Activated CD8-positive, alpha-beta T cell treated with anti-CD3 and anti-CD28 coated beads, Interleukin-2, amount 10 ng/mL, durations not matched to agents 7 days and 5 days (primary cell): Measurements from ENCODE around the gene B4GALT4. TPM values are rescaled to one million over a fixed set of nuclear protein-coding genes. Genes with fewer than 3 reads are reported as not detected.
"Not testable (repeated sequence)": the region's sequence is repeated elsewhere in the genome, so short reads cannot be mapped to it uniquely, and the experiment has no call there.

Experiments
- ATAC-seq: fragments of 150-1000 bp; cut with Tn5 transposase; one replicate; pipeline ENCODE4 v1.10.0; 2021; ENCODE audit warnings: moderate library complexity
- CTCF ChIA-PET: fragments of 350-600 bp; sonication (Branson Sonifier 250); formaldehyde crosslinking; loops from one replicate; lab custom pipeline; 2021; ENCODE audit warnings: antibody characterized with exemption; lab: Charles Lee
- POLR2A ChIA-PET: fragments of 350-600 bp; sonication (Branson Sonifier 250); formaldehyde crosslinking; loops from one replicate; lab custom pipeline; 2021; ENCODE audit warnings: antibody characterized with exemption; lab: Charles Lee
- DNase-seq: peaks from one replicate; pipeline ENCODE4 v3.0.0-alpha.2; 2020
- H3K27ac Mint-ChIP-seq: one replicate; pipeline ENCODE4 v1.8.0; 2021; ENCODE audit warnings: mild to moderate bottlenecking, mixed read lengths
- H3K27me3 Mint-ChIP-seq: one replicate; pipeline ENCODE4 v1.8.0; 2021; ENCODE audit warnings: low read depth, mixed read lengths
- H3K36me3 Mint-ChIP-seq: one replicate; pipeline ENCODE4 v1.8.0; 2021; ENCODE audit warnings: low read depth, mixed read lengths
- H3K4me1 Mint-ChIP-seq: one replicate; pipeline ENCODE4 v1.8.0; 2021; ENCODE audit warnings: low read depth, mixed read lengths
- H3K4me3 Mint-ChIP-seq: one replicate; pipeline ENCODE4 v1.8.0; 2021; ENCODE audit warnings: mild to moderate bottlenecking, mixed read lengths
- H3K9me3 Mint-ChIP-seq: one replicate; pipeline ENCODE4 v1.8.0; 2022; ENCODE audit warnings: mixed read lengths; ENCODE audit not compliant: insufficient read depth
- total RNA-seq, 2 experiments: library from RNA; stranded (reverse); gene quantifications; one replicate each; pipeline ENCODE4 v1.2.3, GENCODE V29; 2021

B4GALT4 gene
- total RNA-seq, 2 experiments from 2014 or later, result 16.3 to 16.4 TPM

GRCh38 chr3:119257654-119258410, 17.2 kb upstream of the B4GALT4 start:
- Mint-ChIP-seq H3K27me3 (peaks cover 5% of the 10 kb centered on the region), H3K4me3 (no peak overlapping the region), H3K27ac (no peak overlapping the region), H3K36me3 (no peaks in the 10 kb centered on the region), H3K9me3 (no peaks in the 10 kb centered on the region), H3K4me1 (peaks cover 1% of the 10 kb centered on the region)
- ChIA-PET CTCF (interaction anchor here (1.1 to 2.0 kb wide), 5 partner anchors 11 to 376 kb away, joined by 3 to 12 read pairs (median 4); partner anchors contain the start of genes B4GALT4 and IGSF11), POLR2A (no interaction called here)
- DNase-seq (no peak), ATAC-seq (no peak)

- CTCF ChIA-PET, result no interaction called here
- POLR2A ChIA-PET, result no interaction called here
Observed at GRCh38 chr3:119257111-119257510, 16.4 kb upstream of the B4GALT4 start.

GRCh38 chr3:119255214-119255613, 14.5 kb upstream of the B4GALT4 start:
- Mint-ChIP-seq H3K36me3 (no peaks in the 10 kb centered on the region), H3K4me3 (no peak overlapping the region), H3K9me3 (no peaks in the 10 kb centered on the region), H3K27me3 (peaks cover 9% of the 10 kb centered on the region), H3K27ac (no peak overlapping the region), H3K4me1 (no peaks in the 10 kb centered on the region)
- no peak for ATAC-seq
- ChIA-PET CTCF (no interaction called here), POLR2A (no interaction called here)
- no peak for DNase-seq

More at GRCh38 chr3:119257111-119257510, 16.4 kb upstream of the B4GALT4 start:
- H3K27me3 Mint-ChIP-seq, result peaks cover 9% of the 10 kb centered on the region
- H3K4me3 Mint-ChIP-seq, result no peak overlapping the region
- no peaks in the 10 kb centered on the region for H3K9me3 Mint-ChIP-seq
- DNase-seq, result no peak
- H3K36me3 Mint-ChIP-seq, result no peaks in the 10 kb centered on the region
- H3K4me1 Mint-ChIP-seq, result peaks cover 1% of the 10 kb centered on the region
- H3K27ac Mint-ChIP-seq, result no peak overlapping the region
- no peak for ATAC-seq

- peaks cover 8% of the 10 kb centered on the region for H3K4me1 Mint-ChIP-seq
- no peaks in the 10 kb centered on the region for H3K36me3 Mint-ChIP-seq
- no peak overlapping the region for H3K4me3 Mint-ChIP-seq
- peaks cover 17% of the 10 kb centered on the region for H3K9me3 Mint-ChIP-seq
- ATAC-seq, result no peak
- CTCF ChIA-PET, result interaction anchor here (1.4 to 1.8 kb wide), 2 partner anchors 12 to 211 kb away, joined by 3 to 4 read pairs; partner anchors contain the start of gene IGSF11
- no peak overlapping the region for H3K27ac Mint-ChIP-seq
- no peak for DNase-seq
- H3K27me3 Mint-ChIP-seq, result peaks cover 12% of the 10 kb centered on the region
- POLR2A ChIA-PET, result no interaction called here
Observed at GRCh38 chr3:119245778-119246177, 5.1 kb upstream of the B4GALT4 start.

- H3K4me3 Mint-ChIP-seq, result no peak overlapping the region
- DNase-seq (no peak), ATAC-seq (no peak)
- ChIA-PET CTCF (interaction anchor here (1.1 to 1.5 kb wide), 2 partner anchors 15 to 208 kb away, joined by 3 to 4 read pairs; no protein-coding TSS in a partner anchor), POLR2A (no interaction called here)
- peaks cover 2% of the 10 kb centered on the region for H3K27me3 Mint-ChIP-seq
- no peaks in the 10 kb centered on the region for H3K36me3 Mint-ChIP-seq
- peaks cover 7% of the 10 kb centered on the region for H3K9me3 Mint-ChIP-seq
- H3K27ac Mint-ChIP-seq, result no peak overlapping the region
- H3K4me1 Mint-ChIP-seq, result peaks cover 21% of the 10 kb centered on the region
Observed at GRCh38 chr3:119243712-119244111, 3.0 kb upstream of the B4GALT4 start.

GRCh38 chr3:119243058-119243529, 2.4 kb upstream of the B4GALT4 start:
- CTCF ChIA-PET, result interaction anchor here (1.1 to 3.6 kb wide), 2 partner anchors 208 to 359 kb away, joined by 3 to 71 read pairs; no protein-coding TSS in a partner anchor
- H3K27me3 Mint-ChIP-seq, DNase-seq, H3K9me3 Mint-ChIP-seq, H3K4me3 Mint-ChIP-seq, ATAC-seq, H3K36me3 Mint-ChIP-seq, POLR2A ChIA-PET, H3K27ac Mint-ChIP-seq: not testable (repeated sequence)
- peaks cover 25% of the 10 kb centered on the region for H3K4me1 Mint-ChIP-seq

- H3K4me3 Mint-ChIP-seq, POLR2A ChIA-PET: not testable (repeated sequence)
Observed at GRCh38 chr3:119242387-119243057, 1.8 kb upstream of the B4GALT4 start.

GRCh38 chr3:119240101-119240590, 532 bp downstream of the B4GALT4 start:
- Mint-ChIP-seq H3K27ac (peak overlapping the region; percentile 80), H3K4me1 (peaks cover 52% of the 10 kb centered on the region), H3K27me3 (no peaks in the 10 kb centered on the region), H3K36me3 (peaks cover 24% of the 10 kb centered on the region), H3K4me3 (peak overlapping the region; percentile 79), H3K9me3 (no peaks in the 10 kb centered on the region)
- ATAC-seq, result peak; percentile 12
- ChIA-PET POLR2A (interaction anchor here (1.0 to 2.4 kb wide), 9 partner anchors 17 to 258 kb away, joined by 3 to 15 read pairs (median 5); partner anchors contain the start of genes ARHGAP31 and TIMMDC1), CTCF (interaction anchor here (1.0 to 3.6 kb wide), 29 partner anchors 9 to 450 kb away, joined by 3 to 71 read pairs (median 6); partner anchors contain the start of genes ARHGAP31, IGSF11 and TEX55)
- peak; percentile 57 for DNase-seq

More at GRCh38 chr3:119242387-119243057, 1.8 kb upstream of the B4GALT4 start:
- CTCF ChIA-PET, result interaction anchor here (1.3 to 3.6 kb wide), 12 partner anchors 12 to 359 kb away, joined by 5 to 71 read pairs (median 12); partner anchors contain the start of genes IGSF11 and TEX55
- H3K27ac Mint-ChIP-seq, H3K27me3 Mint-ChIP-seq, H3K9me3 Mint-ChIP-seq, H3K36me3 Mint-ChIP-seq, ATAC-seq, DNase-seq: not testable (repeated sequence)
- H3K4me1 Mint-ChIP-seq, result peaks cover 28% of the 10 kb centered on the region

- Mint-ChIP-seq H3K27ac (peak overlapping the region; percentile 80), H3K4me3 (peak overlapping the region; percentile 79), H3K27me3 (no peaks in the 10 kb centered on the region), H3K4me1 (peaks cover 59% of the 10 kb centered on the region), H3K36me3 (peaks cover 31% of the 10 kb centered on the region), H3K9me3 (no peaks in the 10 kb centered on the region)
- no peak for DNase-seq
- no peak for ATAC-seq
- ChIA-PET POLR2A (interaction anchor here (0.5 to 2.4 kb wide), 5 partner anchors 16 to 1110 kb away, joined by 3 to 7 read pairs (median 3); partner anchors contain the start of genes ARHGAP31, LRRC58 and TIMMDC1), CTCF (interaction anchor here (1.4 to 3.6 kb wide), 3 partner anchors 20 to 441 kb away, joined by 4 to 71 read pairs (median 26); no protein-coding TSS in a partner anchor)
Observed at GRCh38 chr3:119239206-119239820, 1.4 kb downstream of the B4GALT4 start.

- peak overlapping the region; percentile 49 for H3K4me3 Mint-ChIP-seq
- H3K27ac Mint-ChIP-seq, result no peak overlapping the region
- H3K27me3 Mint-ChIP-seq, result no peaks in the 10 kb centered on the region
- DNase-seq, result no peak
- H3K4me1 Mint-ChIP-seq, result peaks cover 59% of the 10 kb centered on the region
- peaks cover 36% of the 10 kb centered on the region for H3K36me3 Mint-ChIP-seq
- ATAC-seq, result no peak
- no peaks in the 10 kb centered on the region for H3K9me3 Mint-ChIP-seq
- POLR2A ChIA-PET, result no interaction called here
- CTCF ChIA-PET, result interaction anchor here (1.4 kb wide), 1 partner anchor 19 kb away, joined by 4 read pairs; no protein-coding TSS in a partner anchor
Observed at GRCh38 chr3:119238363-119238762, 2.3 kb downstream of the B4GALT4 start.

GRCh38 chr3:119237299-119237698, 3.4 kb downstream of the B4GALT4 start:
- peaks cover 61% of the 10 kb centered on the region for H3K4me1 Mint-ChIP-seq
- ChIA-PET POLR2A (no interaction called here), CTCF (interaction anchor here (1.2 kb wide), 1 partner anchor 18 kb away, joined by 4 read pairs; no protein-coding TSS in a partner anchor)
- peaks cover 45% of the 10 kb centered on the region for H3K36me3 Mint-ChIP-seq
- H3K27me3 Mint-ChIP-seq, result no peaks in the 10 kb centered on the region
- H3K27ac Mint-ChIP-seq, result peak overlapping the region; percentile 74
- H3K4me3 Mint-ChIP-seq, result no peak overlapping the region
- DNase-seq (no peak), ATAC-seq (no peak)
- no peaks in the 10 kb centered on the region for H3K9me3 Mint-ChIP-seq
